Measurements from ENCODE around the gene NOL7. TPM values are rescaled to one million over a fixed set of nuclear protein-coding genes. Genes with fewer than 3 reads are reported as not detected.

Gene NOL7
- total and polyA plus RNA-seq, 2 of the 8 experiments (the other 6 are each of a cell fraction or from before 2014, with no cell fraction given), result 16.4 to 70.4 TPM

GRCh38 chr6:13633343-13633742 lies 18.2 kb downstream of the NOL7 start (continued):
- TF ChIP-seq ATF3 (IDR thresholded peaks at IDR 0.05; ENCODE audit: insufficient read depth, low read depth, low read length), result no peak
